ENCODE results near the gene AK3. TPM values are rescaled to one million over a fixed set of nuclear protein-coding genes. Genes with fewer than 3 reads are reported as not detected.

The AK3 gene
- total and polyA plus RNA-seq, 2 of the 8 experiments (the other 6 are each of a cell fraction or from before 2014, with no cell fraction given) = 8.9 to 30.0 TPM

DNA sequence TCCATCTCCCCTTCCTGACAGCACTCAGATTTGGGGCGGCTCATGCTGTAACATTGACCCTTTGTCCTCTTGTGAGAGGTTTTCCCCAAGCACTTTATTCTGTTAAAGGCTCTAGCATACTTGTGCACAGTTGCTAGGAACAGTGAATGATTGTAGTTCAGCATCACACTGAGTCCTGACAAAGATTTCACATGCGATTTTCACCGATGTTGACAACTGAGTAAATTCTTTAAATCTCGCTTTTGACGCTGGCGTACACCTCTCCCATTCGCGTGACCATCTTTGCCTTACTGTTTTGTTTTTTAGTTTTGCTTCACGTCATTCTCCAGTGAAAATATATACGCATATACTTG, 60.9 kb downstream of the AK3 start (continued):
- TF ChIP-seq PHF8 (conservative IDR thresholded peaks at IDR 0.05; ENCODE audit: low read depth, low read length) = no peak
- no peak for TF ChIP-seq MAFK (IDR thresholded peaks at IDR 0.05; ENCODE audit: low read depth, low read length)
- no peak for TF ChIP-seq TCF12 (IDR thresholded peaks at IDR 0.05; ENCODE audit: low read depth, low read length)
- TF ChIP-seq EP300 (IDR thresholded peaks at IDR 0.05; ENCODE audit: borderline replicate concordance in 1 of 2, low read depth in 2 of 2, low read length in 2 of 2) = no peak

All from H1 (cell line).